GM19452 (cell line): ENCODE data around the gene ANAPC1.
A peak's percentile ranks its signal among the peaks of the same experiment; 100 is the strongest.
"Not testable (repeated sequence)": the region's sequence is repeated elsewhere in the genome, so short reads cannot be mapped to it uniquely, and the experiment has no call there.

ENCODE experiments used
- ATAC-seq: cut with Tn5 transposase; IDR thresholded peaks from one replicate; pipeline ENCODE4 v1.9.1; 2021; ENCODE audit not compliant: unreplicated experiment

ANAPC1 gene

GRCh38 chr2:111904726-111905474, 20.9 kb upstream of the ANAPC1 start:
- ATAC-seq, result no peak

DNA sequence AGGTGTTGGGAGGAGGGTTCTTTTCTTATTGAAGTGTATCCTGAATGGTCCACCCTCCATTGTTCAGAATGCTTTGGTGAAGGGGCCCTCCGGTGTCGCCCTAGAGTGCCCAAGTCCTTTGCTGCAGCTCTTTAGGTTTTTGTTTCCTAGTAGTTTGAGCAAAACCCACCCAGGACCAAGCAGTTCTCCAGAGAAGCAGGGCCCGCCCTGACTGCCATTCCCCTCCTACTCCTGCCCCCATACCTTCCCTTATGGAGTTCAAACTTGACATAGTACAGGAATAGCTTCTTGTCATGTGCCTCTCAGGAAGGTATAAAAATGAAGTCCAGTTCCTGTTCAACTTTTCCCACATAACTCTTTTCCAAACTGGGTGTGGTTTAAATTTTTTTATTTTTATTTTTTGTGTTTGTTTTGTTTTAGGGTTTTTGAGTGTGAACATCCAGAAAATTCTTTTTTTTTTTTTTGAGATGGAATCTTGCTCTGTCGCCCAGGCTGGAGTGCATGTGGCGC, 20.0 kb upstream of the ANAPC1 start:
- ATAC-seq, result no peak

DNA sequence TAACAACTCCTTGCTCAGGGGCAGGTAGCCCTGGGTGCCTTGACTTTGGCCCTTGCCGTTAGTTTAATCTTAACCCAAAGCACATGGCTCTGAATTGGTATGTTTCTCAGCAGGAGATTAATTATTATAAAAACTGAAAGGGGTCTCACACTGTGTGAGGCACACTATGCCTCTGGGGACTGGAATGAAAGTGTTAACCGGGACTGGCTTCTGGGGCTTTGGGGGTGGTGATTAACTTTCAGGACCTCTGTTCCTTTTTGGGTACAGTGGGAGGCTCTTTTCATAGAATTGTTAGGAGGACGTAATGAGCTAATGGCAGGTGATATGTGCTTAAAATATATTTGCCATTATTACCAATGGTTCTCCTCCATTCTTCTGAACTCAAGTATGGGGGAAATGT, 19.5 kb upstream of the ANAPC1 start:
- no peak for ATAC-seq

- no peak for ATAC-seq
Observed at GRCh38 chr2:111900859-111901258, 16.9 kb upstream of the ANAPC1 start.

DNA sequence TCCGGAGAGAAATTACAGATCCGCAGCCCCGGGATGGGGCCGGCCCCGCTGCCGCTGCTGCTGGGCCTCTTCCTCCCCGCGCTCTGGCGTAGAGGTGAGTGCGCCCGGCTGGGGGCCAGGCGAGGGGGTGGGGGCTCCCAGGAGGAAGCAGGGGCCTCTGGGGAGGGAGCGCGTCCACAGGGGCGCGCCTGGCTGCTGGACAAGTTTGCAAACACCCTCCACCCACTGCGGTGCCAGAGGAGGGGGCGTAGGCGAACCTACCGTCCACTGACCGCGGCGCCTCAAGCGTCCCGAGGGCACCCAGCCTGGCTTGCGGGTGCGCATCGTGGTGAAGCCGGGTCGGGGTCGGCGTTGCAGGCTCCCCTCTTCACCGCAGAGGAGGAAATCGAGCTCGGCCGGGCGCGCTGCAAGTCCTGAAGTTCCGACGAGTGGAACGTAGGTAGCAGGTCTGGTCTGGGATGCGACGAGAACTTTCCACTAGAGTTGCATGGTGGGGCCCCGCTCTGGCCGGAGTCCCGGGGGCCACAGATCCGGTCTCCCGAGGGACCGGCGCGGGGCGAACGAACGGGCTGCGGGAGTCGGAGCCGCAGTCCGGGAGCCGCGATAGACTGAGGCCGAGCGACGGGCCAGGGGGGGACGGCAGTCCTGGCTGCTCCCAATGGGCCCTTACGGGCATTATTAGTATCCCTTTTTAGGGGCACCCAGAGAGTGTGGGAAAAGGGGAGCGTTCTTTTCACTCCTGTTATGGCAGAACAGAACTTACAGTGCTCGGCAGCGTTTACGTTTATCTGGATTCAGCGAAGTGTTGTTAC, 14.9 kb upstream of the ANAPC1 start:
- ATAC-seq, result no peak

DNA sequence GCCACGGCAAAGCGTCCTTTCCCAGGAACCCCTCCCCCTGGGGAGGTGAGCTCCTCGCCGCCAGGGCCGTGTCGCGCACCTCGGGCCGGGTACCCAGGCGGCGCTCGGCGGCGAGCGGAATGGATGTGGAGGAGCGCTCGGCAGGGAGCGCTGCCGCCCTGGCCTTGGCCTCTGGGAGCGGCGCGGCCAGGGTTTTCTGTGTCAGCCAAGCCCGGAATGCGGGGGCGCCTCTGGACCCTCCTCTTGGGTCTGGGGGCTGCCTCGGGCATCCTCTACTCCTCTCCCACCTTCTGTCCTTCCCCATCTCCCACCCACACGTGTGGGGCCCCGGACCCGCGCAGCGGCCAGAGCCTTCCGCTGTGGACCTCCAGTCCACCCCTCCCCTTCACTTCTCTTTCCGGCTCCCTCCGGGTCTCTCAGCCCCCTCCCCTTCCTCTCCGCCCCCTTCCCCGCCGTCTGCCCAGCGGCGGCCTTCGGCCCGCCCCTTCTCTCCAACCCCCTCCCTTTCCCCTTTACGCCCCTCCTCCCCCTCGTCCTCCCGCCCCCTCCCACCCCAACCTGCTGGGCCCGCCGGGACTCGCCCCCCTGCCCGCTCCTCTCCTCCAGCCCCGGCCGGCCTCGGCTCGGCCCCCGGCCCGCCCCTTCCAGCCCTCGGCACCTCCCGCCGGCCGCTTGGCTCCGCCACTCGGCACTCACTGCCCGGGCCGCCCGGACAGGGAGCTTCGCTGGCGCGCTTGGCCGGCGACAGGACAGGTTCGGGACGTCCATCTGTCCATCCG, 14.1 kb upstream of the ANAPC1 start, which contains the start of gene MERTK:
Gene MERTK, plus strand, starts transcription at position 684 of the 779 bp plus-strand sequence. CDS start 129 bp downstream, outside the sequence.
- ATAC-seq, result peak; percentile 70

DNA sequence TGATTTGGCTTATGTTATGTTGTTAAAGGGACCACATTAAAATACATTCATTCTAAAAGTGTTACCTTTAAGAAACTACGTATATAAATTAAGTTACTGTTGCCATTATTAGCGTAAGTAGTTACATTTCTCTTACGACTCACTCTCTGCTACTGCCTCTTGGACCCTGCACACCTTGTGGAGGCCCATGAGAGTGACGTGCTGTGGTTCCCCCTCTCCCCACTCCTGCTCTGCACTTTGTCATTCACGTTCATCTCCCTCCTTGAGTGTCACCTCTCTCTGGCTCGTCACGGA, 13.6 kb upstream of the ANAPC1 start:
- ATAC-seq, result no peak

GRCh38 chr2:111896576-111896975, 12.6 kb upstream of the ANAPC1 start:
- ATAC-seq, result no peak

DNA sequence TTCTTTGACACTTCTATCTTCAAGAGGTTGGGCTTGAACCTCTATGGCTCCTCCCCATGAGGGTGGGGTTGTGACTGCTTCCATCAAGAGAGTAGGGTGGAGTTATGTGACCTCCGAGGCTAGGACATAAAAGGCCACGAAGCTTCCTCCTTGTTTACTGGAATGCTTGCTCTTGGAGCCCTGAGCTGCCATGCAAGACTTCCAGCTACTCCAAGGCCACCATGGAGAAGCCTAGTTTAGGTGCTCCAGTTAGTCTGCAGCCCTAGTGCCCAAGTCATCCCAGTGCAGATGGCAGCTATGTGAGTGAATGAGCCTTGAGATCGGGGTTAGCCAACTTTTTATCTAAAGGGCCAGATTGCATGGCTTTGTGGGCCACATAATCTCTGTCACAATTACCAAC, 12.0 kb upstream of the ANAPC1 start:
- no peak for ATAC-seq

DNA sequence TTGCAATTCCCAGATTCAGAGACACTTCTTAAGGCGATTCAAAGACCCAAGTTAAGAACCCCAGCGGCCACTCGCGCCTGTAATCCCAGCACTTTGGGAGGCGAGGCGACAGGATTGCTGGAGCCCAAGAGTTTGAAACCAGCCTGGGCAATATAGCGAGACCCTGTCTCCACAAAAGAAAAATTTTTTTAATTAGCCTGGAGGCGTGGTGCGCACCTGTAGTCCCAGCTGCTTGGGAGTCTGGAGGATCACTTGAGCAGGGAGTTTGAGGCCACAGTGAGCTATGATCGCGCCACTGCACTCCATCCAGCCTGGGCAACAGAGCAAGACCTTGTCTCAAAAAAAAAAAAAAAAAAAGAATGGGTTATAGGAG, 585 bp upstream of the ANAPC1 start:
- peak; percentile 22 for ATAC-seq

- not testable (repeated sequence) for ATAC-seq
Observed at GRCh38 chr2:111872806-111873205, 11.2 kb downstream of the ANAPC1 start.

GRCh38 chr2:111865124-111865523, 18.9 kb downstream of the ANAPC1 start:
- not testable (repeated sequence) for ATAC-seq

- ATAC-seq, result not testable (repeated sequence)
Observed at GRCh38 chr2:111860005-111860404, 24.0 kb downstream of the ANAPC1 start.

DNA sequence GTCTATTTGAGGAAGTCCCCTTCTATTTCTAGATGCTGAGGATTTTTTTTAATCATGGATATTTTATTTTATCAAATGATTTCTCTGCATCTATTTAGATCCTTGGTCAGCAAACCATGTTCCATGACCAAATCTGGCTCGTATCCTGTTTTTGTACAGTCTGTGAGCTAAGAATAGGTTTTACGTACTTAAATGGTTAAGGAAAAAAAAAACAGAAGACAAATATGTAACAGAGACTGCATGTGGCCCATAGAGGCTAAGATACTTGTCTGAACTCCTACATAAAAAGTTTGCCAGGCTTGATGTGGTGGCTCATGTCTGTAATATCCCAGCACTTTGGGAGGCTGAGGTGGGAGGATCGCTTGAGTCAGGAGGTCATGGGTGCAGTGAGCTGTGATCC, 31.4 kb downstream of the ANAPC1 start:
- ATAC-seq, result not testable (repeated sequence)

GRCh38 chr2:111850646-111851045, 33.3 kb downstream of the ANAPC1 start:
- ATAC-seq, result not testable (repeated sequence)

DNA sequence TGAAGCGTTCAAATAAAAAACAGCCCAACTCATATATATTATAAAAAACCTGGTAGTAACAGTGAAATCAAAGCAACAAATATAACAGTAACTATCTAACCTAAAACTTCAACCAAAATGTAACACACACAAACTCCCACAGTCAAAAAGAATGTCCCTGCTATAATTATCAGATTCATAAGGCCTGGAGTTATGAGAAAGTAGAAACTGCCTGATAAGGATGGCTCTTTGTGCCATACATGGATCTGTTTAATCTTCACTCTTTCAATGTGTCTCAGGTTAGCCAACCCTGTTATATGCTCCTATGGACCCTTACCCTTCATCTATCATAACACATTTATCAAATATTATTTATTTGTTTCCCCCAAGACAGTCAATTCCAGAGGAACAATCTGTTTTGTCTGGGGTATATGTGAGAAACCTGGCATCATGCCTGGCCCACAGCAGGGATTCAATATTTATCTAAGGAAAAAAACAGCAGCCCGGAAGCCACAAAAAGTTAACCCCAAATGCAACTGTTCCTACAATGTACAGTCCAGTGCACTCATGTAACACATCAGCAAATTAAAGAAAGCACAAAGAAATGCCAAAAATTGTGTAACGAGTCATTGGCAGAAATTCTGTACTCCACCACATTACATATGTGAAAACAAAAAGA, 44.2 kb downstream of the ANAPC1 start:
- not testable (repeated sequence) for ATAC-seq

- not testable (repeated sequence) for ATAC-seq
Observed at GRCh38 chr2:111838992-111839391, 45.0 kb downstream of the ANAPC1 start.

GRCh38 chr2:111834221-111834620, 49.8 kb downstream of the ANAPC1 start:
- ATAC-seq, result not testable (repeated sequence)

DNA sequence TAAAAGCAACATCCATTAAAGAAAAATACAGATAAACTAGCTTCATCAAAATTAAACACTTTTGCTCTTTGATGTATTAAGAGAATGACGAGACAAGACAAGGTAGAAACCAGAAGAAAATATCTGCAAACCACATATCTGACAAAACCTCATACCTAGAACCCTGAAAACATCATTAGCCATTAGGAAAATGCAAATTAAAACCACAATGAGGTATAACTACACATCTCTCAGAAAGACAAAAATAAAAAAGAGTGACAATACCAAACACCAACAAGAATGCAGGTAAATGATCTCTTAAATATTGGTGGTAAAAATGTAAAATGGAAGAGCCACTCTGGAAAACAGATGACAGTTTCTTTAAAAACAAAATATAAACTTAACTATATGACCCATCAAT, 53.5 kb downstream of the ANAPC1 start:
- ATAC-seq, result peak; percentile 74

GRCh38 chr2:111828217-111828766, 55.7 kb downstream of the ANAPC1 start:
- not testable (repeated sequence) for ATAC-seq
